GM18517 (cell line): Measurements from ENCODE around the gene FGF18.

Source experiments
- ATAC-seq: cut with Tn5 transposase; IDR thresholded peaks from one replicate; pipeline ENCODE4 v1.9.1; 2021; ENCODE audit warnings: mild to moderate bottlenecking, moderate library complexity; ENCODE audit not compliant: unreplicated experiment

FGF18 gene

GRCh38 chr5:171421331-171422262, 2.1 kb downstream of the FGF18 start:
- no peak for ATAC-seq

DNA sequence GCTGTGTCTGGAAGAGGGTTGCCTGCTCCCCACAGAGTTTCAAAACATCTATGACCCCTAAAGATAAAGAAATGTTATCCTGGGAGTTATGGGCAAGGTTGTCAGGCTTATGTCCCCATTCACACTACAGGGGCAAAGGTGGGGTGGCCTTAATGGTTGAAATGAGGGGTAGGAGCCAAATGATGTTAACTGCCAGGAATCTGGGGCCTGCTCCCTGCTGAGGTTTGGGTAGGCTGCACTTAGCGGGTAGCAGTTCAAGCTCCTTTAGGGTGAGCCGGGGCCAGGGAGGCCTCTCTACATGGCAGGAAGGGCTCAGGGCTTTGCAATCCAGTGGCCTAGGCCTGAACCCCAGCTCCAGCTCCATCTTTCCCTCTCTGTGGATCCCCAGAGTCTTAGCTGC, 3.0 kb downstream of the FGF18 start:
- no peak for ATAC-seq

- no peak for ATAC-seq
Measured at GRCh38 chr5:171422902-171423663, 3.6 kb downstream of the FGF18 start.

DNA sequence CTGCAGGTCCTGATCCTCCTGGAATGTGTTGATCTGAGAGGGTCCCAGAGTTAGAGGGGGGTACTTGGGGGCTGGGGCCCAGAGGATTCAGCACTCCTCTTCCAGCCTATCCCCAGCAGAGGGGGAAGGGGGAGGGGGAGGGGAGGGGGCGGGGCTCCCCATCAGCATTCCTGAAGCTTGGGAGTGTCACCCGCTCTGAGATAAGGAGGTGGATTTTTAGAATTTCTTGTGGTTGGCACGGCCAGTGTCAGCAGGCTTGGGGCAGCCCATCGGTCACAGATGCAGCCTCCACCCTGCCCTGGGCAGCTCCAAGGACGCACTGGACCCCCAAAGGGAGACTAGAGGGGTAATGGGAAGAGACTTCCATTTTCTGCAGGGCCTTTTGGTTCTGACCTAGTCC, 5.3 kb downstream of the FGF18 start:
- no peak for ATAC-seq

GRCh38 chr5:171425596-171426244, 6.3 kb downstream of the FGF18 start:
- ATAC-seq = no peak

DNA sequence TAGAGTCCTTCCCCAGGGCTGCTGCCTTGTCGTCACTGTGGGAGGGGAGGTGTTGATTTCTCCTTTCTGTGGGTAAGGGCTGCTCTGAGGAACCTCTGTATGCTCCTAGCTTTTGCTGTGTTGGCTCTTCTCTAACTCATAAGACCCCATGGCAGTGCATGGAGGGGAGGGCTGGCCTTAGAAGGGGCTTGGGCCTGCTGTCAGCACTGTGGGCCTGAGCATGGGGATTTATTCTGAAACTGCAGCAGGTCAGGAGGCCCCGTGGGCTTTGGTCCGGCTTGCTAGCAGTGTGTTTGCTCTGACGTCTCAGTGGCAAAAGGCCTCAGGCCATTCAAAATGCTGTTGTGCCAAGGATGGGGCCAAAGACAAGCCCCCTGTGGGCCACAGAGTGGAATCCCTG, 6.8 kb downstream of the FGF18 start:
- ATAC-seq = no peak

GRCh38 chr5:171426680-171427079, 7.2 kb downstream of the FGF18 start:
- no peak for ATAC-seq

- no peak for ATAC-seq
Measured at GRCh38 chr5:171427318-171428167, 8.1 kb downstream of the FGF18 start.

- no peak for ATAC-seq
Measured at GRCh38 chr5:171428168-171428696, 8.8 kb downstream of the FGF18 start.

GRCh38 chr5:171428809-171429542, 9.5 kb downstream of the FGF18 start:
- ATAC-seq = no peak

DNA sequence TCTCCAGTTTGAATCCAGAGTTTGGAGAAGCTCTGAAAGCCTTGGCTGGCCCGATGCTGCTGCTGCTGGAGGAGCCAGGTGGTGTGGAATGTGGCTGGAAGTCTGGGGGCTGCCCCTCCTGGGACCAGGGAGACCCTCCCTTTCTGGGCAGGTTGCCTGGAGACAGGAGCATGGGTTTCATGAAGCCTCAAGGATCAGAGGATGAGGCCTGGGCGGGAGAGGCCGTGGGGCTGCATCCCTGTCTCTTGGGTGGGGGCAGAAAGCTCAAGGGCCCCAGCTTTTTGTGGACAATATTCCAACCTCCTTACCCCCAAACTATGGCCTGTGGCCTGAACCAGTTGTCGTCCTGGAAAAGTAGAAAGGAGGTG, 10.1 kb downstream of the FGF18 start:
- no peak for ATAC-seq

DNA sequence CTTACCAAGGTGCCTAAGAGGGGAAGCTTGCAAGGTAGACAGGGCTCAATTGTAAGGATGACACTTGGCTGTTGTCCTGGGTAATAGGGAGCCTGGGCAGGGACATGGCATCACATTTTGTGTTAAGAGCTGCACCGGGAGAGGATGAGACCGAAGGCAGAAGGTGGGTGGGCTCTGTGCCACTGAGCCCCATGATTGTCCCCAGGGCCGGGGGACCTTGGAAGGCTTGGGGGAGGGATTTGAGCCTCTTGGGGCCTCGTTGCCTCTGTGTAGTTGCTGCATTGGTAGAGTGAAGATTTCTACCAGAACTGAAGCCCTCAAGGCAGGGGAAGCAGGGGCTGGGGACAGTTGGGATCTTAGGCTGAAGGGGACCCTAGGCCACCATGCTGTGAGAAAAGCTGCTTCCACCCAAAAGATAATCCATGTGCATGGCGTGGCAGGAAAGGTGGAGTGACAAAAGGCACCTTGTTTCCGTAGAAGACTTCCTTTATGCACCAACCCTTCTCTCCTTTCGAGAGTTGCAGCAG, 11.9 kb downstream of the FGF18 start:
- ATAC-seq = no peak

- no peak for ATAC-seq
Measured at GRCh38 chr5:171432076-171432475, 12.6 kb downstream of the FGF18 start.

GRCh38 chr5:171432583-171433351, 13.3 kb downstream of the FGF18 start:
- ATAC-seq = no peak

DNA sequence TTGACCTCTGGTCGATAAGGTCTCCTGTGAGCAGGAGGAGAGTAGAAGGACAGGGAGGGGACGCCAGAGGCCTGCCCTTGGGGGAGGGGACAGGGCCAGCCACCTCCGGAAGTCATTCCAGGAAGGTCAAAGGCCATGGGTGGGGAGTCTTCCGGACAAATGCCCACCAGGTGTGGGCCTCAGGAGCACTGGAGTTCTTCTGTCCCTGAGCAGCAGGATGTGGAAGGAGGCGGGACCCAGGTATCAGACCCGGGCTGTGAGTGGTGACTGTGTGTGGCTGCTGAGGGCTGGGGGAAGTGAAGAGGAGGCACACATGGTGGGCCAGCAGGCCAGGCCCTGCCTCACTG, 13.9 kb downstream of the FGF18 start:
- ATAC-seq = no peak

DNA sequence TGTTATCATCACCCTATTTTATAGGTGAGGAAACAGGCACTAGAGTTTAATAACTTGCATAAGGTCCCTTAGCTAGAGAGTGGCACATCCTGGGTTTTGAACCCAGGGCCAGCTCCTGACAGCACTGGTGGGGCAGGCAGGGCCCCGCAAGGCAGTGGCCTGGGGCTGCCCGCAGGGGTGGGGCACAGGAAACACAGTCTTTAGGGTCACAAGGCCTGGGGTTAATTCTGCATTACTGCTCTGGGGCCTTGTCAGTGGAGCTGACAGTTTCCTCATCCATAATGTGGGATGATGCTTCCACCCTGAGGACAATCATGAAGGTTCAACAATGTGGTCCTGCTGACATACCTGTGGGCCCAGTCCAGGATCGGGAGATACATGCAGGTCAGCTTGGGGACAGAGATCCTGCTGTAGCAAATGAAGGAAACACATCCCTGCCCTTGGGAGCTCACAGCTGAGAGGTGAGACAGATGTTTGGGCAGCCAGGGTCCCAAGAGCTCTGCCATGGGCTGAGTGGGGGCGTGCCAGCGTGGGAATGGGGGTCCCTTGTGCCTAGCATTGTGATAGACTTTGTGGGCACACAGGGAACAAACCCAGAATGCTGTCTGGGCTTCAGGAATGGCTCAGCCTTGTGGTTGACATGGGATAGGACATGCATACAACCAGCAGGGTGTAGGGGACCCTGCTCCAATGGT, 14.7 kb downstream of the FGF18 start:
- no peak for ATAC-seq

DNA sequence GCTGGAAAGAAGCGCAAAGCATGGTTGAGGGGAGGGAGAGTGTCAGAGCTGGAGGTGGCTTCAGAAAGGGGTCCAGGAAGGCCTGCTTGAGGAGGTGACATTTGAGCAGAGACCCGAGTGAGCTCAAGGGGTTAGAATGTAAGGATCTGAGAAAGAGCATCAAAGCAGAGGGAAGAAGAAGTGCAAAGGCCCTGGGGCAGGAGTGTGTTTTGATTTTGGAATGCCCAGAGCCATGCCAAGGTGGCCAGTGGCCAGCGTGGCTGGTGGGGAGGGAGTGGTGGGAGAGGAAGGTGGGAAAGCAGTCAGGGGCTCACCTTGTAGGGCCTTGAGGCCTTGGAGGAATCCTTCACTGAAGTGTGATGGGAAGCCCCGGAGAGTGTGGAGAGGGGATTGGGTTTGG, 15.4 kb downstream of the FGF18 start:
- no peak for ATAC-seq

GRCh38 chr5:171435908-171436307, 16.5 kb downstream of the FGF18 start:
- no peak for ATAC-seq
